Testis (tissue), 2 donors: ENCODE results near the gene RAB42.

Experiments
- CTCF ChIP-seq, 3 experiments: fragments of 450-650 bp in 2 of 3; fragments of 200-600 bp in 1 of 3; sonication (generic) in 1 of 3; IDR thresholded peaks; one replicate each; pipeline ENCODE4 v1.5.1; 2016 to 2019; ENCODE audit warnings: antibody characterized with exemption in 3 of 3, mild to moderate bottlenecking in 2 of 3, moderate library complexity in 1 of 3
- POLR2A ChIP-seq: fragments of 450-650 bp; IDR thresholded peaks from one replicate; pipeline ENCODE4 v1.6.1; 2017; ENCODE audit warnings: antibody characterized with exemption, mild to moderate bottlenecking, moderate library complexity

- TF ChIP-seq CTCF (IDR thresholded peaks at IDR 0.05) (no peak), POLR2A (no peak)
These were observed 13.3 kb upstream of the RAB42 start for GRCh38 chr1:28578696-28579218.
